ENCODE results near the gene SMARCC1.

SMARCC1 gene

DNA sequence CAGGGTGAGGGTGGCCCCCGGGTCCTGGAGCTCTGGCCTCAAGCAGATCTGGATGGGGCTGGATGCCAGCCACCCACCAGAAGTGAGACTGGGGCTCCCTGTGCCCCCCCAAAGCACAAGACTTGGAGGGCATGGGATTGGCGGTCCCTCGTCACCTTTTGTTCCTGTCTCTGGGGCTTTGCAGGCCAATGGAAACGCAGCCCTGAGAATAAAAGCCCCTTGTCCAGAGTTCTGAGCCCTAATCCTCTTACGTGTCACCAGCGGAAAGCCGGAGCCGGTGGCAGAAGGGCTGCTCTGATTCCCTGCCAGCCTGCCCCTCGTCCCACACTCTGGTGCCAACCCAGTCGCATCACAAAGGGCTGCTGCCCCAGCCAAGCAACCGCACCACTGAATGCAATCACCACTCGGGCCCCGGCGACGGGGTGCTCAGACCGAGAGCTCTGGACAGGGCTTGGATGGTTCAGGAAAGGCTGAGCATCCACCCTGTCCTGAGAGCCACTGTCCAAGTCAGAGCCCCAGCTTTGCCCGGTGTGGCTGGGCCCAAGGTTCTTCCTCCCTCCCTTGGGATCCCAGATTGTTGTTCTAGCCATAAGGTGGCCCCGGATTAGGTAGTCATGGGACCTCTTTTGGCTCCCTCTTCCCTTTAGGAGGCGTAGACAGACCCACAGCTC, 245.3 kb downstream of the SMARCC1 start:
- no peak for DNase-seq
